Endothelial cell of umbilical vein (primary cell): ENCODE results near the gene ATRNL1. TPM values are rescaled to one million over a fixed set of nuclear protein-coding genes. Genes with fewer than 3 reads are reported as not detected.

Source experiments
- BruUV-seq: library from RNA; stranded (reverse); fragments of 400-500 nt; replicated peaks from 2 replicates; lab custom pipeline; 2021; lab: Mats Ljungman, UMichigan
- CTCF ChIA-PET: fragments of 300-600, 350-600 bp; sonication (Branson Sonifier 250); formaldehyde crosslinking; loops from one replicate; lab custom pipeline; 2021; ENCODE audit warnings: antibody characterized with exemption, inconsistent platforms; lab: Charles Lee
- POLR2A ChIA-PET: fragments of 300-600, 350-600 bp; sonication (Branson Sonifier 250); formaldehyde crosslinking; loops from one replicate; lab custom pipeline; 2021; ENCODE audit warnings: antibody characterized with exemption, inconsistent platforms; lab: Charles Lee
- DNase-seq: peaks from one replicate; pipeline ENCODE4 v3.0.0-alpha.2; 2011; ENCODE audit warnings: low read depth, low spot score
- FAIRE-seq: peaks from 2 replicates; lab custom pipeline; 2011; peaks lifted over from hg19 to GRCh38; lab: Jason Lieb, UNC
- H2AFZ ChIP-seq: 2 replicates; pipeline ENCODE4 v1.6.0; 2012; ENCODE audit warnings: low read depth, low read length, control low read depth, inconsistent platforms
- H3K27ac ChIP-seq: 2 replicates; pipeline ENCODE4 v1.5.1; 2011; ENCODE audit warnings: low read depth, mild to moderate bottlenecking, control low read depth, low read length, moderate library complexity; ENCODE audit not compliant: insufficient read depth
- H3K27me3 ChIP-seq, 2 experiments: 2 replicates each; pipeline versions ENCODE4 v1.6.0 to v1.6.1; 2011; ENCODE audit warnings: low read length in 2 of 2, mixed read lengths in 1 of 2; ENCODE audit not compliant: control insufficient read depth in 2 of 2, insufficient read depth in 2 of 2
- H3K36me3 ChIP-seq, 2 experiments: 2 replicates in 1 of 2; 3 replicates in 1 of 2; pipeline ENCODE4 v1.5.1; 2011; ENCODE audit warnings: low read length in 2 of 2, mild to moderate bottlenecking in 1 of 2, moderate library complexity in 1 of 2; ENCODE audit not compliant: control insufficient read depth in 2 of 2, insufficient read depth in 2 of 2; ENCODE audit errors: extremely low read depth in 1 of 2
- H3K4me1 ChIP-seq: 3 replicates; pipeline ENCODE4 v1.5.1; 2011; ENCODE audit warnings: mild to moderate bottlenecking, low read length; ENCODE audit not compliant: control insufficient read depth, insufficient read depth; ENCODE audit errors: extremely low read depth
- H3K4me2 ChIP-seq: 2 replicates; pipeline ENCODE4 v1.6.1; 2011; ENCODE audit warnings: low read length, control low read depth, mixed read lengths; ENCODE audit not compliant: insufficient read depth
- H3K4me3 ChIP-seq, 3 experiments: fragments of 200-600 bp in 1 of 3; sonication (generic), shearing (Covaris generic) in 1 of 3; replicated peaks in 1 of 3; 2 replicates each; pipeline ENCODE4 v1.5.1; 2011 to 2016; ENCODE audit warnings: control low read depth in 3 of 3, low read length in 3 of 3, mild to moderate bottlenecking in 2 of 3, inconsistent platforms in 1 of 3, low read depth in 1 of 3, moderate library complexity in 1 of 3; ENCODE audit not compliant: insufficient read depth in 1 of 3
- H3K79me2 ChIP-seq: 2 replicates; pipeline ENCODE4 v1.6.0; 2012; ENCODE audit warnings: low read length, inconsistent platforms; ENCODE audit not compliant: control insufficient read depth, insufficient read depth
- H3K9ac ChIP-seq: replicated peaks from 2 replicates; pipeline ENCODE3; 2011; ENCODE audit warnings: low read length, control low read depth; ENCODE audit not compliant: insufficient read depth; ENCODE audit errors: extremely low read depth
- H3K9me1 ChIP-seq: replicated peaks from 3 replicates; pipeline ENCODE4 v1.6.0; 2011; ENCODE audit warnings: mild to moderate bottlenecking, low read length; ENCODE audit not compliant: control insufficient read depth, insufficient read depth; ENCODE audit errors: extremely low read depth
- H3K9me3 ChIP-seq: replicated peaks from 2 replicates; pipeline ENCODE4 v1.5.1; 2012; ENCODE audit warnings: low read length, inconsistent platforms; ENCODE audit not compliant: control insufficient read depth, insufficient read depth
- H4K20me1 ChIP-seq: replicated peaks from 2 replicates; pipeline ENCODE3; 2011; ENCODE audit warnings: mild to moderate bottlenecking, low read length; ENCODE audit not compliant: control insufficient read depth, insufficient read depth; ENCODE audit errors: extremely low read depth
- CTCF ChIP-seq, 2 donors: IDR thresholded peaks; 1 replicate in 1 of 2; 2 replicates in 1 of 2; pipeline ENCODE4 v1.5.1; 2011; ENCODE audit warnings: low read length in 2 of 2, mild to moderate bottlenecking in 2 of 2, moderate library complexity in 2 of 2, control low read depth in 1 of 2, inconsistent platforms in 1 of 2, low read depth in 1 of 2; ENCODE audit not compliant: insufficient read depth in 1 of 2; ENCODE audit errors: extremely low read depth in 1 of 2
- GATA2 ChIP-seq: IDR thresholded peaks from 2 replicates; pipeline ENCODE4 v1.7.0; 2011; ENCODE audit warnings: low read depth, mild to moderate bottlenecking, moderate library complexity, mixed read lengths, low read length; ENCODE audit not compliant: insufficient read length, insufficient read depth
- JUN ChIP-seq: IDR thresholded peaks from 2 replicates; pipeline ENCODE4 v1.6.1; 2011; ENCODE audit warnings: borderline replicate concordance, low read depth; ENCODE audit not compliant: insufficient read length, insufficient read depth
- MYC ChIP-seq: IDR thresholded peaks from one replicate; pipeline ENCODE4 v1.6.1; 2011; ENCODE audit warnings: mild to moderate bottlenecking, low read depth, low read length
- POLR2A ChIP-seq: IDR thresholded peaks from 2 replicates; pipeline ENCODE4 v1.6.1; 2012; ENCODE audit warnings: low read depth, mild to moderate bottlenecking, control low read depth, low read length
- dilution Hi-C: fragments of 300-500 bp; cut with MboI; formaldehyde crosslinking; loops from one replicate; pipeline ENCODE4 v1.15.0; 2019; ENCODE audit warnings: low sequenced_read_pairs; ENCODE audit not compliant: extremely low pct_ligation_motif_present
- intact Hi-C: fragments of 100-400 bp; cut with micrococcal nuclease; formaldehyde crosslinking; loops from one replicate; pipeline ENCODE4 v1.10.0; 2022
- polyA plus RNA-seq, 4 experiments: library from polyadenylated mRNA; depleted of rRNA in 3 of 4; stranded (reverse) in 3 of 4; unstranded in 1 of 4; fragments of >200 nt; gene quantifications; 2 replicates each; pipeline versions ENCODE4 v1.2.1 to v1.2.3, GENCODE V29; 2011 to 2012; ENCODE audit warnings: missing spikeins in 1 of 4
- total RNA-seq: library from RNA; stranded (reverse); gene quantifications from 2 replicates; pipeline ENCODE4 v1.2.3, GENCODE V29; 2021

Gene ATRNL1
- total and polyA plus RNA-seq, 2 donors (not counting 3 experiments of a cell fraction or from before 2014, with no cell fraction given) = not detected

DNA sequence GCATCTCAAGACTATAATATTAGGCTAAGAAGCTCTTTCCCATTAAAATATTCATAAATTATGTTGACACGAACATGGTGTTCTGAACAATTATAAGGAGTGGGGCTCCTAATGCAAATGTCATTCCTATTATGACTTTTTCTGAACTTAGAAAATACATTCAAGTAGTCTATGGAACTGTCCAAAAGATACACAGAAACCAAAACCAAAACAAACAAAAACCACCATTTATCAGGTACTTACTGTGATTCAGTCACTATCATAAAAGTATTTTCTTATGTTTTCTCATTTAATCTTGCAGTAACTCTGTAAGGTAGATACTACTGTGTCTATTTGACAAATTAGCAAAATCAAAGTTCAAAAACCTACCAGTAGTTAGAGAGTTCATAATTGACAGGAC lies 773.0 kb downstream of the ATRNL1 start:
- H3K4me1 ChIP-seq = no peaks in the 10 kb centered on the region
- dilution Hi-C loops = no loop called here
- CTCF ChIA-PET = interaction anchor here (1.0 kb wide), 1 partner anchor 37 kb away, joined by 3 read pairs; no protein-coding TSS in a partner anchor

DNA sequence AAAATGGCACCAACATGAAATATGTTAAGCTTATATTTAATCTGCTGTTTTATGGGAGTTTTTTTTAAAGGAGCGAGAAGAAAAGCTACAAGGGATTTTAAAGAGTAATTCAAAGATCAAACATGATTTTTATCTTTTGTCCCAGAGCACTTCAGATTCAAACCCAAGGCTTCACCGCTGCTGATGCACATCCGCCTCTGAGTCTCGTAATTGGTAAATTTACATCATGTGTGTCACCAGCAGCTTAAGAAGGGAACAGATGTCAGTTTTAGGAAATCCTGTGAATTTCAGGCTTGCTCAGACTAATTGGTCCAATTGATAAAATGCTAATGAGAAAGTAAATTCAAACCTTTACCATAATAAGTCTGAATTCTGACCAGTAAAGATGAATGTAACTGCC lies 773.5 kb downstream of the ATRNL1 start:
- Histone ChIP-seq H3K4me1 (no peaks in the 10 kb centered on the region), H3K9me3 (no peaks in the 10 kb centered on the region), H3K27me3 (no peaks in the 10 kb centered on the region), H4K20me1 (no peaks in the 10 kb centered on the region), H3K4me3 (no peak overlapping the region), H3K36me3 (no peaks in the 10 kb centered on the region), H3K4me2 (no peak overlapping the region), H3K9ac (no peak overlapping the region), H3K27ac (no peak overlapping the region), H3K79me2 (no peaks in the 10 kb centered on the region), H3K9me1 (no peaks in the 10 kb centered on the region), H2AFZ (no peak overlapping the region)
- intact Hi-C loops = no loop called here
- ChIA-PET POLR2A (no interaction called here), CTCF (interaction anchor here (1.4 to 1.5 kb wide), 2 partner anchors 11 to 22 kb away, joined by 3 read pairs; no protein-coding TSS in a partner anchor)
- no TSS peak for BruUV-seq
- no peak for FAIRE-seq
- no peak for TF ChIP-seq CTCF (IDR thresholded peaks at IDR 0.05; ENCODE audit: extremely low read depth in 1 of 2, insufficient read depth in 1 of 2, low read depth in 1 of 2, low read length in 2 of 2)
- TF ChIP-seq POLR2A = no peak
- no peak for TF ChIP-seq MYC
- TF ChIP-seq JUN = no peak
- DNase-seq = no peak
- dilution Hi-C loops = no loop called here

More for the DNA sequence above, 773.0 kb downstream of the ATRNL1 start:
- Histone ChIP-seq H3K36me3 (no peaks in the 10 kb centered on the region), H3K4me2 (no peak overlapping the region), H3K4me3 (no peak overlapping the region), H3K9ac (no peak overlapping the region), H3K9me1 (no peaks in the 10 kb centered on the region), H3K27ac (no peak overlapping the region), H3K79me2 (no peaks in the 10 kb centered on the region), H3K9me3 (no peaks in the 10 kb centered on the region), H4K20me1 (no peaks in the 10 kb centered on the region), H3K27me3 (no peaks in the 10 kb centered on the region), H2AFZ (no peak overlapping the region)
- no TSS peak for BruUV-seq
- POLR2A ChIA-PET = no interaction called here
- intact Hi-C loops = no loop called here
- no peak for TF ChIP-seq GATA2
- DNase-seq = no peak
- FAIRE-seq = no peak
